ENCODE measurements around the gene ZDHHC8. TPM values are rescaled to one million over a fixed set of nuclear protein-coding genes. Genes with fewer than 3 reads are reported as not detected.
A peak's percentile ranks its signal among the peaks of the same experiment; 100 is the strongest.

ZDHHC8 gene
- total and polyA plus RNA-seq, 2 experiments from 2014 or later = 13.0 to 18.7 TPM

DNA sequence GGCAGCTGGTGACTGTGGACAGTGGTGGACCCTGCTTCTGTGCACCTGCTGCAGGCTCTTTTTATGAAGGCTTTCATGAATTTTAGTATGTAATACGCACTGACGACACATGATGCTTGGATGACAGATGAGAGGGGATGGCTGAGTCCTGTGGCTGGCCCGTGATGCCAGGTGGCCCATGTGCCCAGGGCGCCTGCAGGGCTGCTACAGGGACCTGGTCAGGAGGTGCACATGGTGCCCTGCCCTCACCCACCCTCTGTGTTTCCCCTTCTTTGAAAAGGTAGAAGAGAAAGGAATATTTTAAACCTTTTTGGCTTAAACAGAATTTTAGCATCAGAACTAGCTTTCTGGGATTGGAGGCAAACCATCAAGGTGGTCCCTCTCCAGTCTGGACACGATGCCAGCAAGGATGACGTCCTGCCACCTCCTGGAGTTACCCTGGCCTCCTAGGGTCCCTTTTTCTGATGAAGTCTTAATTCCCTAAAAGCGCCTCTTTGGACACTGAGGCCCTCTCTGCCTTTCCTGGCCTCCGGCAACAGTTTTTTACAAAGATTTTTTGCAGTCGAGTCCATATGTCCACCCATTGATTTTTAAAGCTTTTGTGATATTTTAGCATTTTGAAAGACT lies 21.1 kb upstream of the ZDHHC8 start:
- H3F3A ChIP-seq (ENCODE audit: insufficient read depth) = peaks cover 17% of the 10 kb centered on the region
- 84 to 86% methylated on average over 9 of the region's 9 CpGs for WGBS, 2 experiments (ENCODE audit: low coverage in 1 of 2, low lambda C conversion rate in 2 of 2, missing lambda C conversion rate in 2 of 2)
- no peaks in the 10 kb centered on the region for H3K9me3 ChIP-seq (ENCODE audit: low read depth)
- H3K36me3 ChIP-seq (ENCODE audit: low read depth) = peaks cover 12% of the 10 kb centered on the region; the same call in 1 of the 2 replicates
- H3K9me2 ChIP-seq (ENCODE audit: insufficient read depth) = no peaks in the 10 kb centered on the region
- TF ChIP-seq EZH2 (IDR thresholded peaks at IDR 0.05; ENCODE audit: insufficient read depth, poor library complexity, severe bottlenecking) = no peak
- TF ChIP-seq EZH2phosphoT487 (IDR thresholded peaks at IDR 0.05; ENCODE audit: insufficient read depth, low read depth) = no peak
- H3K27ac ChIP-seq = no peak overlapping the region
- H3K4me1 ChIP-seq (ENCODE audit: insufficient read depth) = no peaks in the 10 kb centered on the region
- H2AFZ ChIP-seq = no peak overlapping the region
- H4K20me1 ChIP-seq (ENCODE audit: insufficient read depth) = no peaks in the 10 kb centered on the region
- in situ Hi-C loops (cut with MboI) = no loop called here
- H3K27me3 ChIP-seq (replicated peaks; ENCODE audit: insufficient read depth) = no peaks in the 10 kb centered on the region
- H3K9ac ChIP-seq = no peak overlapping the region
- no peak overlapping the region for H3K4me2 ChIP-seq (ENCODE audit: unreplicated experiment)
- H3K79me2 ChIP-seq (ENCODE audit: insufficient read depth) = peaks cover 33% of the 10 kb centered on the region
- no peak for DNase-seq
- no peak overlapping the region for H3K4me3 ChIP-seq

DNA sequence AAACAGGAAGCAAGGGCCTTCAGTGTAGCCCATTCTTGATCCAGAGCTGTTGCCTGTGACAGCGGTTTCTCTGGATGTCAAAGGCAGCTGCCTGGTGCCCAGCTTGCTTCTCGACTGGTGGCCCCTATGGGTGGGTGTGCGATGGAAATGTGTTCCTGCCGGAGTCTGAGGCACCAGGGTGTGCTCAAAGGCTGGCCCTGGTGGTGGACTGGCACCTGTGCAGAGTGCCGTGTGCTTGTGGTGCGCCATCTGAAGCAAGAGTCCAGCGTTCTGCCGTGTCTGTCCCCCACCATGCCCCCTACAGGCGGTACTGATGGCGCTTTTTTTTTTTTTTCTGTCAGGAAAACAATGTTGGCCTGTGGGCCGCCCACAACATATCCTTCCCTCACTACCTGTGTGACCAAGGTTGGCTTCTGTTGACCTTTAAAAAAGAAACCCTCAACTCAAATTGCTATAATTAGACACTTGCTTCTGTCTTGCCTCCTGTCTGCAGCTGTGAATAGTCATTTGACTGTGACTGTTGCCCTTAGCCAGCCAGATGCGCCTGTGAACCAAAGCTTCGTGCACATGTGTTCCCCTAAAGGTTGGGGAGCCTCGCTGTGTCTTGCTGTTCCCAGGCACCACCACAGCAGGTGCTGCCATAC lies 20.4 kb upstream of the ZDHHC8 start:
- Histone ChIP-seq H3F3A (ENCODE audit: insufficient read depth) (peaks cover 17% of the 10 kb centered on the region), H3K36me3 (ENCODE audit: low read depth) (peaks cover 12% of the 10 kb centered on the region; the same call in 1 of the 2 replicates), H3K9me3 (ENCODE audit: low read depth) (no peaks in the 10 kb centered on the region), H2AFZ (no peak overlapping the region), H3K4me1 (ENCODE audit: insufficient read depth) (no peaks in the 10 kb centered on the region), H3K9ac (no peak overlapping the region), H4K20me1 (ENCODE audit: insufficient read depth) (no peaks in the 10 kb centered on the region), H3K4me3 (no peak overlapping the region), H3K27me3 (replicated peaks; ENCODE audit: insufficient read depth) (no peaks in the 10 kb centered on the region), H3K27ac (no peak overlapping the region), H3K9me2 (ENCODE audit: insufficient read depth) (no peaks in the 10 kb centered on the region), H3K79me2 (ENCODE audit: insufficient read depth) (peaks cover 33% of the 10 kb centered on the region), H3K4me2 (ENCODE audit: unreplicated experiment) (no peak overlapping the region)
- WGBS, 2 experiments (ENCODE audit: low coverage in 1 of 2, low lambda C conversion rate in 2 of 2, missing lambda C conversion rate in 2 of 2) = 70 to 72% methylated on average over 14 of the region's 14 CpGs
- DNase-seq = peak; percentile 54
- no peak for TF ChIP-seq EZH2 (IDR thresholded peaks at IDR 0.05; ENCODE audit: insufficient read depth, poor library complexity, severe bottlenecking)
- no peak for TF ChIP-seq EZH2phosphoT487 (IDR thresholded peaks at IDR 0.05; ENCODE audit: insufficient read depth, low read depth)
- in situ Hi-C loops (cut with MboI) = no loop called here

DNA sequence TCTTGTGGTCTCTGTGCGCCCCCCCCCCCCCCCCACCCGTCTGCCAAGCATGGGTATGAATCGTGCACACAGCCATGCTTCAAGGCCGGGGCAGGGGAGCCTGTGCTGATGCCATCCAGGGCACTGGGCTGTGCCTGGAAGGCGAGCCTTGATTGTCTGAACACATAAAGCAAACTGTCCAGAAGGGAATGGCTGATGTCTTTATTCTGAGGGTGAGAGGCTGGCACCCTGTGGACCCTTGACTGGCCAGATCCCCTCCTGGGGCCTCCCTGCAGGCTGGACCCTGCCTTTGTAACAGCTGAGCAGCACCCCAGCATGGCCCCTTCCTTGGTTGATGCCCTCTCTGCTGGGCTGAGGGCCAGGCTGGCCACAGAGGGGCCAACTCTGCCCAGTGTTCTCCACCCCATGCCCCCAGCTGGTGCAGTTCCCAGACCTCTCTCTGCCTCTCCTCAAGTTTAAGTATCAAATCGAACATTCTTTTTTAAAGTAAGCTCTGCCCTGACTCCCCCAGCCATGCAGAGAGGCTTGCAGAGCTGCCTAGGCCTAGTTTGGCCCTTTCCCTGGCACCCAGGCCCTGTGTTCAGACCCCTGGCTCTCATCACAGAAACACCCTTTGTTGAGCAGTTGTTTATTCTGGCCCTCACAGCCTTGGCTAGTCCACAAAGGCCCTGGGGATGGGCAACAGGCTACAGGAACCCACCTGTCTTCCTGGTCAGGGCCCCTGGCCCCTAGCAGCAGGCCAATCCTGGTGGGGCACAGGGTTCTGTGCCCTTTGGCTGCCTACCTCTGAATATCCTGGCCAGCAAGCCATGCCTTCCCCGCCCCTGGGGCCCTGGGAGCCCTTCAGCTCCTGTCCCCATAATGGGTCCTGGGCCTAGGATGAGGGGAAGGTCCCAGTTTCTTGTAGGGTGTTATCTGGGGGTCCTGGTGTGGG lies 19.6 kb upstream of the ZDHHC8 start:
- Histone ChIP-seq H3K4me1 (ENCODE audit: insufficient read depth) (no peaks in the 10 kb centered on the region), H3K9me2 (ENCODE audit: insufficient read depth) (no peaks in the 10 kb centered on the region), H3K9ac (peak overlapping the region; percentile 5; the same call in 1 of the 2 replicates), H3F3A (ENCODE audit: insufficient read depth) (peaks cover 17% of the 10 kb centered on the region), H3K4me3 (no peak overlapping the region), H3K4me2 (ENCODE audit: unreplicated experiment) (no peak overlapping the region), H4K20me1 (ENCODE audit: insufficient read depth) (no peaks in the 10 kb centered on the region), H3K27ac (no peak overlapping the region), H3K36me3 (ENCODE audit: low read depth) (peaks cover 12% of the 10 kb centered on the region; the same call in 1 of the 2 replicates), H3K9me3 (ENCODE audit: low read depth) (no peaks in the 10 kb centered on the region), H2AFZ (no peak overlapping the region), H3K27me3 (replicated peaks; ENCODE audit: insufficient read depth) (no peaks in the 10 kb centered on the region), H3K79me2 (ENCODE audit: insufficient read depth) (peaks cover 39% of the 10 kb centered on the region)
- TF ChIP-seq EZH2phosphoT487 (IDR thresholded peaks at IDR 0.05; ENCODE audit: insufficient read depth, low read depth) (no peak), EZH2 (IDR thresholded peaks at IDR 0.05; ENCODE audit: insufficient read depth, poor library complexity, severe bottlenecking) (no peak)
- no peak for DNase-seq
- in situ Hi-C loops (cut with MboI) = no loop called here
- WGBS, 2 experiments (ENCODE audit: low coverage in 1 of 2, low lambda C conversion rate in 2 of 2, missing lambda C conversion rate in 2 of 2) = 75 to 82% methylated on average over 7 of the region's 7 CpGs
